ENCODE results near the gene NRXN3.
A peak's percentile ranks its signal among the peaks of the same experiment; 100 is the strongest.

The NRXN3 gene

GRCh38 chr14:78838959-78839358, 668.8 kb downstream of the NRXN3 start:
- TF ChIP-seq CTCF (IDR thresholded peaks at IDR 0.05; ENCODE audit: extremely low read depth, missing control alignments), result no peak

GRCh38 chr14:78840898-78841297, 670.7 kb downstream of the NRXN3 start:
- no peak for TF ChIP-seq CTCF (IDR thresholded peaks at IDR 0.05; ENCODE audit: extremely low read depth, missing control alignments)
- DNase-seq (ENCODE audit: low spot score), result no peak

More at GRCh38 chr14:78838959-78839358, 668.8 kb downstream of the NRXN3 start:
- no peak for DNase-seq (ENCODE audit: low spot score)

- TF ChIP-seq CTCF (IDR thresholded peaks at IDR 0.05; ENCODE audit: extremely low read depth, missing control alignments), result no peak
- no peak for DNase-seq (ENCODE audit: low spot score)
Measured at GRCh38 chr14:78847801-78848200, 677.6 kb downstream of the NRXN3 start.

GRCh38 chr14:78848234-78848820, 678.2 kb downstream of the NRXN3 start:
- TF ChIP-seq CTCF (IDR thresholded peaks at IDR 0.05; ENCODE audit: extremely low read depth, missing control alignments), result peak; percentile 92

GRCh38 chr14:78849952-78850351, 679.8 kb downstream of the NRXN3 start:
- no peak for TF ChIP-seq CTCF (IDR thresholded peaks at IDR 0.05; ENCODE audit: extremely low read depth, missing control alignments)
- no peak for DNase-seq (ENCODE audit: low spot score)

More at GRCh38 chr14:78848234-78848820, 678.2 kb downstream of the NRXN3 start:
- peak; percentile 29 for DNase-seq (ENCODE audit: low spot score)

GRCh38 chr14:78851189-78851588, 681.0 kb downstream of the NRXN3 start:
- no peak for DNase-seq (ENCODE audit: low spot score)

GRCh38 chr14:78852040-78852439, 681.9 kb downstream of the NRXN3 start:
- TF ChIP-seq CTCF (IDR thresholded peaks at IDR 0.05; ENCODE audit: extremely low read depth, missing control alignments), result no peak
- DNase-seq (ENCODE audit: low spot score), result no peak

More at GRCh38 chr14:78851189-78851588, 681.0 kb downstream of the NRXN3 start:
- no peak for TF ChIP-seq CTCF (IDR thresholded peaks at IDR 0.05; ENCODE audit: extremely low read depth, missing control alignments)

Data from GM20000 (cell line).